Measurements from ENCODE around the gene AKAP13.

GRCh38 chr15:85718271-85718971 lies 338.0 kb downstream of the AKAP13 start:
- TF ChIP-seq, protein P1, sequence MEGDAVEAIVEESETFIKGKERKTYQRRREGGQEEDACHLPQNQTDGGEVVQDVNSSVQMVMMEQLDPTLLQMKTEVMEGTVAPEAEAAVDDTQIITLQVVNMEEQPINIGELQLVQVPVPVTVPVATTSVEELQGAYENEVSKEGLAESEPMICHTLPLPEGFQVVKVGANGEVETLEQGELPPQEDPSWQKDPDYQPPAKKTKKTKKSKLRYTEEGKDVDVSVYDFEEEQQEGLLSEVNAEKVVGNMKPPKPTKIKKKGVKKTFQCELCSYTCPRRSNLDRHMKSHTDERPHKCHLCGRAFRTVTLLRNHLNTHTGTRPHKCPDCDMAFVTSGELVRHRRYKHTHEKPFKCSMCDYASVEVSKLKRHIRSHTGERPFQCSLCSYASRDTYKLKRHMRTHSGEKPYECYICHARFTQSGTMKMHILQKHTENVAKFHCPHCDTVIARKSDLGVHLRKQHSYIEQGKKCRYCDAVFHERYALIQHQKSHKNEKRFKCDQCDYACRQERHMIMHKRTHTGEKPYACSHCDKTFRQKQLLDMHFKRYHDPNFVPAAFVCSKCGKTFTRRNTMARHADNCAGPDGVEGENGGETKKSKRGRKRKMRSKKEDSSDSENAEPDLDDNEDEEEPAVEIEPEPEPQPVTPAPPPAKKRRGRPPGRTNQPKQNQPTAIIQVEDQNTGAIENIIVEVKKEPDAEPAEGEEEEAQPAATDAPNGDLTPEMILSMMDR (IDR thresholded peaks at IDR 0.05) = no peak
- no peak for TF ChIP-seq POLR2A (IDR thresholded peaks at IDR 0.05)

Measured in uterus (tissue), 2 donors.